Sigmoid colon (tissue), 7 donors: ENCODE measurements around the gene TDRD6. TPM values are rescaled to one million over a fixed set of nuclear protein-coding genes. Genes with fewer than 3 reads are reported as not detected.
A peak's percentile ranks its signal among the peaks of the same experiment; 100 is the strongest.
"Not testable (repeated sequence)": the region's sequence is repeated elsewhere in the genome, so short reads cannot be mapped to it uniquely, and the experiment has no call there.

Experiments used
- DNase-seq: peaks from one replicate; pipeline ENCODE4 v3.0.0-alpha.2; 2019
- H3K27ac ChIP-seq, 4 donors: fragments of 200-600 bp; sonication (generic); one replicate each; pipeline ENCODE4 v1.5.1; 2016 to 2019; ENCODE audit warnings: mild to moderate bottlenecking in 1 of 4
- H3K27me3 ChIP-seq, 3 donors: fragments of 200-600 bp; sonication (generic); one replicate each; pipeline ENCODE4 v1.5.1; 2019; ENCODE audit warnings: mild to moderate bottlenecking in 1 of 3
- H3K36me3 ChIP-seq, 4 donors: fragments of 200-600 bp; sonication (generic); one replicate each; pipeline ENCODE4 v1.5.1; 2016 to 2019
- H3K4me1 ChIP-seq, 4 donors: fragments of 200-600 bp; sonication (generic); one replicate each; pipeline ENCODE4 v1.5.1; 2017 to 2019
- H3K4me3 ChIP-seq, 4 donors: fragments of 200-600 bp; sonication (generic); one replicate each; pipeline ENCODE4 v1.5.1; 2017 to 2019; ENCODE audit warnings: mild to moderate bottlenecking in 2 of 4, moderate library complexity in 1 of 4
- H3K9me3 ChIP-seq, 4 donors: fragments of 200-600 bp in 3 of 4; sonication (generic) in 3 of 4; one replicate each; pipeline versions ENCODE4 v1.5.1 to v1.6.1; 2013 to 2019
- EP300 ChIP-seq, 4 donors: sonication (generic); formaldehyde crosslinking; IDR thresholded peaks; one replicate each; pipeline ENCODE4 v1.6.1; 2017; ENCODE audit warnings: antibody characterized with exemption in 4 of 4
- POLR2A ChIP-seq, 2 donors: fragments of 450-650 bp; IDR thresholded peaks; one replicate each; pipeline ENCODE4 v1.6.1; 2016; ENCODE audit warnings: antibody characterized with exemption in 2 of 2, mild to moderate bottlenecking in 2 of 2, moderate library complexity in 2 of 2
- POLR2AphosphoS5 ChIP-seq, 4 donors: sonication (generic); formaldehyde crosslinking; IDR thresholded peaks; one replicate each; pipeline ENCODE4 v1.6.1; 2017; ENCODE audit warnings: antibody characterized with exemption in 4 of 4
- WGBS, 2 donors: extraction: QIAGEN DNeasy Blood & Tissue Kit; methylation state at CpG; one replicate each; pipeline ENCODE4 v1.1.7; 2013; 5-methylcytosine and 5-hydroxymethylcytosine counted together
- intact Hi-C: fragments of 100-400 bp; cut with DNase I; formaldehyde crosslinking; loops from one replicate; pipeline ENCODE4 v1.15.1; 2023
- polyA plus RNA-seq, 3 donors: library from polyadenylated mRNA; stranded (reverse); fragments of 200-250 nt; gene quantifications; one replicate each; pipeline ENCODE4 v1.2.3, GENCODE V29; 2013
- total RNA-seq, 4 donors: library from RNA; depleted of rRNA; stranded (reverse); fragments of >200 nt; gene quantifications; one replicate each; pipeline ENCODE4 v1.1.0, GENCODE V29; 2016
- TF ChIP-seq, protein P1 (sequence below), 4 experiments: fragments of 450-650 bp in 3 of 4; fragments of 200-600 bp in 1 of 4; IDR thresholded peaks; one replicate each; pipeline ENCODE4 v1.5.1; 2016 to 2019; ENCODE audit warnings: antibody characterized with exemption in 4 of 4, mild to moderate bottlenecking in 3 of 4, moderate library complexity in 2 of 4
- donor health status: healthy with polysubstance abuse.
- donor health status: Bipolar disorder and iron deficiency.
- donor health status: healthy.

Gene TDRD6
- total and polyA plus RNA-seq, 7 donors, result under 0.01 to 1.9 (median 0.72) TPM; not detected in 1

- Histone ChIP-seq H3K9me3 (no peaks in the 10 kb centered on the region), H3K4me1 (no peaks in the 10 kb centered on the region), H3K4me3 (no peak overlapping the region), H3K36me3 (no peaks in the 10 kb centered on the region), H3K27me3 (no peaks in the 10 kb centered on the region), H3K27ac (no peak overlapping the region)
- WGBS, 2 donors, result 94 to 98% methylated on average over 1 of the region's 1 CpG
- DNase-seq, result no peak
- intact Hi-C loops, result no loop called here
- TF ChIP-seq POLR2AphosphoS5 (IDR thresholded peaks at IDR 0.05) (no peak), POLR2A (IDR thresholded peaks at IDR 0.05) (no peak), EP300 (IDR thresholded peaks at IDR 0.05) (no peak)
- TF ChIP-seq, protein P1, sequence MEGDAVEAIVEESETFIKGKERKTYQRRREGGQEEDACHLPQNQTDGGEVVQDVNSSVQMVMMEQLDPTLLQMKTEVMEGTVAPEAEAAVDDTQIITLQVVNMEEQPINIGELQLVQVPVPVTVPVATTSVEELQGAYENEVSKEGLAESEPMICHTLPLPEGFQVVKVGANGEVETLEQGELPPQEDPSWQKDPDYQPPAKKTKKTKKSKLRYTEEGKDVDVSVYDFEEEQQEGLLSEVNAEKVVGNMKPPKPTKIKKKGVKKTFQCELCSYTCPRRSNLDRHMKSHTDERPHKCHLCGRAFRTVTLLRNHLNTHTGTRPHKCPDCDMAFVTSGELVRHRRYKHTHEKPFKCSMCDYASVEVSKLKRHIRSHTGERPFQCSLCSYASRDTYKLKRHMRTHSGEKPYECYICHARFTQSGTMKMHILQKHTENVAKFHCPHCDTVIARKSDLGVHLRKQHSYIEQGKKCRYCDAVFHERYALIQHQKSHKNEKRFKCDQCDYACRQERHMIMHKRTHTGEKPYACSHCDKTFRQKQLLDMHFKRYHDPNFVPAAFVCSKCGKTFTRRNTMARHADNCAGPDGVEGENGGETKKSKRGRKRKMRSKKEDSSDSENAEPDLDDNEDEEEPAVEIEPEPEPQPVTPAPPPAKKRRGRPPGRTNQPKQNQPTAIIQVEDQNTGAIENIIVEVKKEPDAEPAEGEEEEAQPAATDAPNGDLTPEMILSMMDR (IDR thresholded peaks at IDR 0.05), result no peak
Observed at GRCh38 chr6:46645265-46645664, 42.4 kb upstream of the TDRD6 start.

DNA sequence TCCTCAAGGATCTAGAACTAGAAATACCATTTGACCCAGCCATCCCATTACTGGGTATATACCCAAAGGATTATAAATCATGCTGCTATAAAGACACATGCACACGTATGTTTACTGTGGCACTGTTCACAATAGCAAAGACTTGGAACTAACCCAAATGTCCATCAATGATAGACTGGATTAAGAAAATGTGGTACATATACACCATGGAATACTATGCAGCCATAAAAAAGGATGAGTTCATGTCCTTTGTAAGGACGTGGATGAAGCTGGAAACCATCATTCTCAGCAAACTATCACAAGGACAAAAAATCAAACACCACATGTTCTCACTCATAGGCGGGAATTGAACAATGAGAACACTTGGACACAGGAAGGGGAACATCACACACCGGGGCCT lies 39.6 kb upstream of the TDRD6 start:
- H3K36me3 ChIP-seq, H3K9me3 ChIP-seq, intact Hi-C loops, H3K4me3 ChIP-seq, DNase-seq, H3K27ac ChIP-seq, H3K27me3 ChIP-seq: not testable (repeated sequence)
- H3K4me1 ChIP-seq, result peaks cover 0 to 16% (median 8%) of the 10 kb centered on the region in 4 donors
- 77 to 99% methylated on average over 3 of the region's 4 CpGs for WGBS, 2 donors

DNA sequence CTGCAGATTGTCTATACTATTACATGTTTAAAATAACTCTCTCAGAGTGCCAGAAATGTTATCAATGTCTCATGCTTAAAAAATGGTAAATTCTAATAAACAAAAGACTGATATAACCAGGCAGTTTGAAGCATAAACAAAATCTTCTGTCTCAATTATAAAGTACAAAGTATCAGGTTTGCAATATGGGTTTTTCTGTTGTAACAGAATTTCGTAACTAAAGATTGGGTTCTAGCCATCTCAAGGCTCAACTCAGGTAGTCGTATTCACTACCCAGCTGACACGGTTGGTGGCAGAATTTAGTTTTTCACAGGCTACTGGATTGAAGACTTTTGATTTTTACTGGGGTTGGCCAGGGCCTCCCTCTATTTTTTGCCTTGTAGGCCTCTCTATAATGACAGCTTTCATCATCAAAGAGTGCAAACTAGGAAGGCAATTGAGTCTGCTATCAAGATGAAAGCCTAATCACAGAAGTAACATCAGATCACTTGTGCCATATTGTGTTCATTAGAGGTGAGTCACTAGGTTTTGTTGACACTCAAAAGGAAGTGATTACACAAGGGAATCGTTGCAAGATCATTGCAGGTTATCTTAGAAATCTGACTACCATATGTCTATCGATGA lies 38.7 kb upstream of the TDRD6 start:
- intact Hi-C loops, result no loop called here
- Histone ChIP-seq H3K27ac (no peak overlapping the region), H3K36me3 (no peaks in the 10 kb centered on the region), H3K4me1 (peaks cover 0 to 22% (median 13%) of the 10 kb centered on the region in 4 donors), H3K4me3 (no peak overlapping the region), H3K27me3 (no peaks in the 10 kb centered on the region), H3K9me3 (no peaks in the 10 kb centered on the region)
- TF ChIP-seq, protein P1 (IDR thresholded peaks at IDR 0.05), result no peak
- TF ChIP-seq POLR2A (IDR thresholded peaks at IDR 0.05), result no peak
- no peak for TF ChIP-seq POLR2AphosphoS5 (IDR thresholded peaks at IDR 0.05)
- no peak for TF ChIP-seq EP300 (IDR thresholded peaks at IDR 0.05)
- 55 to 78% methylated on average over 5 of the region's 5 CpGs for WGBS, 2 donors
- no peak for DNase-seq

DNA sequence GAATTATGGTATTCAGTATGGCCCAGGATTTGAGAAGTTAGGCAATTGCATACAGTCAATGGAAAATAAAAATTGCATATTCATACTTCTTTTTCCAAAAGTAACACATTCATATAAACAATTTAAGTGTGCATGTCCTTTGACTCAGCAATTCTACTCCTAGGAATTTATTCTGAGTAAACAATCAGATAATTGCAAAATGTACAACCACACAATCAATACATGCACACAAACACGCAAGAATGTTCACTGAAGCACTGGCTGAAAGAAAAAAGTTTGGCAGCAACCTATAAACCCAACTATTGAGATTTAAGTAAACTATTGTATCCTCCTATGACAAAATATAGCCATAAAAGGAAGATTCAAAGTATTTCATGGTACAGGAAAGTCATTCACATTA lies 36.7 kb upstream of the TDRD6 start:
- no peak for DNase-seq
- peaks cover 0 to 29% (median 14%) of the 10 kb centered on the region in 4 donors for H3K4me1 ChIP-seq
- WGBS, 2 donors, result 14 to 64% methylated on average over 1 of the region's 1 CpG
- H3K9me3 ChIP-seq, result no peaks in the 10 kb centered on the region
- TF ChIP-seq POLR2A (IDR thresholded peaks at IDR 0.05), result no peak
- TF ChIP-seq POLR2AphosphoS5 (IDR thresholded peaks at IDR 0.05), result no peak
- TF ChIP-seq, protein P1 (IDR thresholded peaks at IDR 0.05), result no peak
- TF ChIP-seq EP300 (IDR thresholded peaks at IDR 0.05), result no peak
- peak overlapping the region in 1 of 4 donors; percentile 74 for H3K4me3 ChIP-seq
- intact Hi-C loops, result no loop called here
- H3K27me3 ChIP-seq, result no peaks in the 10 kb centered on the region
- no peaks in the 10 kb centered on the region for H3K36me3 ChIP-seq
- H3K27ac ChIP-seq, result peak overlapping the region in 1 of 4 donors; percentile 90

- WGBS, 2 donors, result 5 to 27% methylated on average over 8 of the region's 8 CpGs
- Histone ChIP-seq H3K36me3 (no peaks in the 10 kb centered on the region), H3K4me3 (peak overlapping the region; percentile 62 to 77 (median 76)), H3K27ac (peak overlapping the region; percentile 85 to 90 (median 85)), H3K4me1 (peaks cover 0 to 29% (median 14%) of the 10 kb centered on the region in 4 donors), H3K27me3 (no peaks in the 10 kb centered on the region), H3K9me3 (no peaks in the 10 kb centered on the region)
- DNase-seq, result no peak
- intact Hi-C loops, result no loop called here
- TF ChIP-seq POLR2AphosphoS5 (IDR thresholded peaks at IDR 0.05) (peak in 1 of 4 donors; percentile 5), POLR2A (IDR thresholded peaks at IDR 0.05) (no peak)
Observed at GRCh38 chr6:46651816-46652215, 35.9 kb upstream of the TDRD6 start.

- no peaks in the 10 kb centered on the region for H3K36me3 ChIP-seq
- no peak for DNase-seq
- intact Hi-C loops, result no loop called here
- H3K9me3 ChIP-seq, result no peaks in the 10 kb centered on the region
- H3K4me1 ChIP-seq, result peaks cover 0 to 29% (median 14%) of the 10 kb centered on the region in 4 donors
- peak overlapping the region; percentile 62 to 77 (median 76) for H3K4me3 ChIP-seq
- peak overlapping the region; percentile 85 to 90 (median 85) for H3K27ac ChIP-seq
- 1 to 4% methylated on average over 6 of the region's 6 CpGs for WGBS, 2 donors
- TF ChIP-seq, protein P1 (IDR thresholded peaks at IDR 0.05), result no peak
- no peak for TF ChIP-seq EP300 (IDR thresholded peaks at IDR 0.05)
- TF ChIP-seq POLR2AphosphoS5 (IDR thresholded peaks at IDR 0.05), result no peak
- no peak for TF ChIP-seq POLR2A (IDR thresholded peaks at IDR 0.05)
- no peaks in the 10 kb centered on the region for H3K27me3 ChIP-seq
Observed at GRCh38 chr6:46652232-46652602, 35.5 kb upstream of the TDRD6 start.
